H9 (cell line): ENCODE data around the gene ITGAX. TPM values are rescaled to one million over a fixed set of nuclear protein-coding genes. Genes with fewer than 3 reads are reported as not detected.

Experiments
- DNase-seq: peaks from one replicate; pipeline ENCODE4 v3.0.0-alpha.2; 2017
- H2AFZ ChIP-seq: one replicate; pipeline ENCODE4 v1.6.1; 2013; ENCODE audit warnings: mild to moderate bottlenecking, low read length, control low read depth, moderate library complexity
- H2AK5ac ChIP-seq: 2 replicates; pipeline ENCODE4 v1.6.1; 2013; ENCODE audit warnings: low read length, control low read depth, mixed read lengths; ENCODE audit not compliant: insufficient read length
- H2BK120ac ChIP-seq: one replicate; pipeline ENCODE4 v1.6.1; 2013; ENCODE audit warnings: low read depth, mild to moderate bottlenecking, low read length, control low read depth, inconsistent platforms; ENCODE audit not compliant: poor library complexity, severe bottlenecking
- H2BK12ac ChIP-seq: 2 replicates; pipeline ENCODE4 v1.6.1; 2013; ENCODE audit warnings: low read length, control low read depth, mixed read lengths, low read depth; ENCODE audit not compliant: insufficient read length
- H2BK15ac ChIP-seq: 2 replicates; pipeline ENCODE4 v1.6.1; 2013; ENCODE audit warnings: low read depth, low read length, control low read depth
- H2BK20ac ChIP-seq: one replicate; pipeline ENCODE4 v1.6.1; 2013; ENCODE audit warnings: low read depth, mild to moderate bottlenecking, low read length, control low read depth, inconsistent platforms; ENCODE audit not compliant: poor library complexity, severe bottlenecking
- H2BK5ac ChIP-seq: 2 replicates; pipeline ENCODE4 v1.6.1; 2013; ENCODE audit warnings: low read length, control low read depth, mixed read lengths; ENCODE audit not compliant: insufficient read length
- H3K14ac ChIP-seq: 2 replicates; pipeline ENCODE4 v1.6.1; 2013; ENCODE audit warnings: low read length, control low read depth; ENCODE audit not compliant: insufficient read depth
- H3K18ac ChIP-seq: 2 replicates; pipeline ENCODE4 v1.6.1; 2013; ENCODE audit warnings: low read depth, mild to moderate bottlenecking, mixed read lengths, low read length, control low read depth; ENCODE audit not compliant: insufficient read length
- H3K23ac ChIP-seq: 2 replicates; pipeline ENCODE4 v1.6.1; 2013; ENCODE audit warnings: low read length, control low read depth, mixed read lengths, low read depth; ENCODE audit not compliant: insufficient read length
- H3K23me2 ChIP-seq: 2 replicates; pipeline ENCODE4 v1.6.1; 2013; ENCODE audit warnings: low read depth, mild to moderate bottlenecking, mixed read lengths, low read length, control low read depth; ENCODE audit not compliant: insufficient read length, poor library complexity, severe bottlenecking
- H3K27ac ChIP-seq: 2 replicates; pipeline ENCODE4 v1.5.1; 2013; ENCODE audit warnings: low read length, control low read depth, mixed read lengths, low read depth; ENCODE audit not compliant: insufficient read length
- H3K27me3 ChIP-seq: 2 replicates; pipeline ENCODE4 v1.6.1; 2013; ENCODE audit warnings: low read length, control low read depth, inconsistent platforms; ENCODE audit not compliant: insufficient read depth
- H3K4ac ChIP-seq: 2 replicates; pipeline ENCODE4 v1.6.1; 2013; ENCODE audit warnings: low read depth, mild to moderate bottlenecking, control low read depth, inconsistent platforms, low read length, moderate library complexity
- H3K4me1 ChIP-seq: 2 replicates; pipeline ENCODE4 v1.6.1; 2013; ENCODE audit warnings: low read length, control low read depth, inconsistent platforms; ENCODE audit not compliant: insufficient read depth
- H3K4me2 ChIP-seq: 2 replicates; pipeline ENCODE4 v1.6.1; 2013; ENCODE audit warnings: low read length, control low read depth, mixed read lengths; ENCODE audit not compliant: insufficient read length, insufficient read depth
- H3K56ac ChIP-seq: 2 replicates; pipeline ENCODE4 v1.6.1; 2013; ENCODE audit warnings: low read depth, mild to moderate bottlenecking, mixed read lengths, low read length, control low read depth; ENCODE audit not compliant: insufficient read length
- H3K79me1 ChIP-seq: 2 replicates; pipeline ENCODE4 v1.6.1; 2013; ENCODE audit warnings: low read depth, mild to moderate bottlenecking, moderate library complexity, low read length, control low read depth, inconsistent platforms; ENCODE audit not compliant: insufficient read depth, poor library complexity, severe bottlenecking
- H3K79me2 ChIP-seq: 2 replicates; pipeline ENCODE4 v1.6.1; 2013; ENCODE audit warnings: low read length, control low read depth, inconsistent platforms; ENCODE audit not compliant: insufficient read depth
- H3K9ac ChIP-seq: 2 replicates; pipeline ENCODE4 v1.6.1; 2013; ENCODE audit warnings: low read length, control low read depth, mixed read lengths; ENCODE audit not compliant: insufficient read length; ENCODE audit errors: extremely low read depth
- H3K9me3 ChIP-seq: one replicate; pipeline ENCODE4 v1.6.1; 2013; ENCODE audit warnings: low read depth, low read length, inconsistent platforms; ENCODE audit not compliant: control insufficient read depth
- H3T11ph ChIP-seq: one replicate; pipeline ENCODE4 v1.6.1; 2013; ENCODE audit warnings: mild to moderate bottlenecking, low read length, control low read depth, inconsistent platforms
- H4K20me1 ChIP-seq: one replicate; pipeline ENCODE4 v1.6.1; 2013; ENCODE audit not compliant: control insufficient read depth, insufficient read length, insufficient read depth
- H4K5ac ChIP-seq: 2 replicates; pipeline ENCODE4 v1.6.1; 2013; ENCODE audit warnings: low read depth, mild to moderate bottlenecking, mixed read lengths, low read length, control low read depth; ENCODE audit not compliant: insufficient read length
- H4K8ac ChIP-seq: replicated peaks from 2 replicates; pipeline ENCODE4 v1.6.1; 2013; ENCODE audit warnings: low read length, control low read depth, mixed read lengths, low read depth; ENCODE audit not compliant: insufficient read length
- H4K91ac ChIP-seq: 2 replicates; pipeline ENCODE4 v1.6.1; 2013; ENCODE audit warnings: low read depth, mild to moderate bottlenecking, moderate library complexity, mixed read lengths, low read length, control low read depth; ENCODE audit not compliant: insufficient read length
- H3K27ac Mint-ChIP-seq, 3 experiments: 2 replicates in 2 of 3; 3 replicates in 1 of 3; pipeline ENCODE4 v1.8.0; 2020 to 2021; ENCODE audit warnings: mixed read lengths in 3 of 3, mild to moderate bottlenecking in 1 of 3, moderate library complexity in 1 of 3
- H3K27me3 Mint-ChIP-seq: 2 replicates; pipeline ENCODE4 v1.8.0; 2021; ENCODE audit warnings: low read depth, mild to moderate bottlenecking, moderate library complexity, mixed read lengths
- H3K36me3 Mint-ChIP-seq, 3 experiments: 2 replicates in 2 of 3; 3 replicates in 1 of 3; pipeline ENCODE4 v1.8.0; 2020 to 2021; ENCODE audit warnings: low read depth in 3 of 3, mixed read lengths in 3 of 3; ENCODE audit not compliant: insufficient read depth in 1 of 3
- H3K4me1 Mint-ChIP-seq, 2 experiments: 2 replicates each; pipeline ENCODE4 v1.8.0; 2020; ENCODE audit warnings: mixed read lengths in 2 of 2
- H3K4me3 Mint-ChIP-seq, 2 experiments: 2 replicates in 1 of 2; 3 replicates in 1 of 2; pipeline ENCODE4 v1.8.0; 2020 to 2021; ENCODE audit warnings: mild to moderate bottlenecking in 2 of 2, mixed read lengths in 2 of 2, moderate library complexity in 1 of 2
- H3K9me3 Mint-ChIP-seq, 2 experiments: 2 replicates in 1 of 2; 3 replicates in 1 of 2; pipeline ENCODE4 v1.8.0; 2020; ENCODE audit warnings: mild to moderate bottlenecking in 2 of 2, mixed read lengths in 2 of 2, moderate library complexity in 1 of 2
- CTCF ChIP-seq: fragments of 200-600 bp; sonication (generic); conservative IDR thresholded peaks from 3 replicates; pipeline ENCODE4 v1.8.0; 2021; ENCODE audit warnings: antibody characterized with exemption, mild to moderate bottlenecking
- WGBS: extraction: QIAGEN DNeasy Blood & Tissue Kit; methylation state at CpG from one replicate; pipeline ENCODE4 v1.1.7; 2013; ENCODE audit warnings: missing lambda C conversion rate, low lambda C conversion rate, mixed read lengths; ENCODE audit not compliant: insufficient read length; ENCODE audit errors: extremely low coverage; 5-methylcytosine and 5-hydroxymethylcytosine counted together
- total RNA-seq: library from RNA; stranded (reverse); gene quantifications from 2 replicates; pipeline ENCODE4 v1.2.1, GENCODE V29; 2021

Gene ITGAX
- total RNA-seq, 1 experiment from 2014 or later: 0.28 TPM

GRCh38 chr16:31344712-31345111, 10.3 kb upstream of the ITGAX start:
- no peak overlapping the region for H2AK5ac ChIP-seq
- H3K27ac ChIP-seq: no peak overlapping the region
- no peaks in the 10 kb centered on the region for H3K27me3 ChIP-seq
- no peak overlapping the region for H2BK15ac ChIP-seq
- H3K4me1 ChIP-seq: no peaks in the 10 kb centered on the region
- Mint-ChIP-seq H3K27me3 (peaks cover 17% of the 10 kb centered on the region), H3K4me3 (no peak overlapping the region), H3K9me3 (peaks cover 0 to 2% of the 10 kb centered on the region in 2 experiments; a peak in 2 of 5 replicates), H3K4me1 (no peaks in the 10 kb centered on the region), H3K36me3 (no peaks in the 10 kb centered on the region), H3K27ac (peak overlapping the region in 2 of 3 experiments; percentile 25 to 33; a peak in 1 of 7 replicates)
- no peak overlapping the region for H2BK120ac ChIP-seq
- H3K79me2 ChIP-seq: no peaks in the 10 kb centered on the region
- no peaks in the 10 kb centered on the region for H3K9me3 ChIP-seq
- no peak overlapping the region for H4K91ac ChIP-seq
- H3K79me1 ChIP-seq: no peaks in the 10 kb centered on the region
- H3K4me2 ChIP-seq: no peak overlapping the region
- H4K20me1 ChIP-seq: no peaks in the 10 kb centered on the region
- no peak overlapping the region for H2BK20ac ChIP-seq
- H4K8ac ChIP-seq: no peak overlapping the region
- no peaks in the 10 kb centered on the region for H3K23me2 ChIP-seq
- H3T11ph ChIP-seq: no peak overlapping the region
- no peak overlapping the region for H4K5ac ChIP-seq
- no peak overlapping the region for H2BK5ac ChIP-seq
- H3K23ac ChIP-seq: no peak overlapping the region
- WGBS: no CpG with 5 or more reads among the region's 9 CpGs
- no peak overlapping the region for H3K4ac ChIP-seq
- no peak overlapping the region for H3K9ac ChIP-seq
- no peak overlapping the region for H2AFZ ChIP-seq
- no peak overlapping the region for H3K18ac ChIP-seq
- H3K56ac ChIP-seq: no peak overlapping the region
- H2BK12ac ChIP-seq: no peak overlapping the region
- no peak for TF ChIP-seq CTCF
- DNase-seq: no peak
- H3K14ac ChIP-seq: no peak overlapping the region
